Heart left ventricle (tissue), 16 donors: ENCODE data around the gene MTCH1. TPM values are rescaled to one million over a fixed set of nuclear protein-coding genes. Genes with fewer than 3 reads are reported as not detected.

Experiments
- ATAC-seq, 4 donors: fragments of 200-7000 bp; cut with Tn5 transposase; one replicate each; pipeline ENCODE4 v1.9.1; 2020 to 2022; ENCODE audit warnings: moderate library complexity in 4 of 4, mild to moderate bottlenecking in 3 of 4, moderate number of reproducible peaks in 1 of 4
- DNase-seq, 5 donors: peaks; one replicate each; pipeline ENCODE4 v3.0.0-alpha.2; 2020
- H3K27ac ChIP-seq, 12 donors: fragments of 200-600 bp; sonication (generic) in 4 of 12; one replicate each; pipeline versions ENCODE4 v1.5.0 to v1.8.0; 2016 to 2022; ENCODE audit warnings: mild to moderate bottlenecking in 2 of 12
- H3K27me3 ChIP-seq, 9 donors: fragments of 200-600 bp; sonication (generic) in 2 of 9; one replicate each; pipeline versions ENCODE4 v1.5.1 to v1.8.0; 2016 to 2022; ENCODE audit warnings: mild to moderate bottlenecking in 3 of 9
- H3K36me3 ChIP-seq, 9 donors: fragments of 200-600 bp; sonication (generic) in 2 of 9; one replicate each; pipeline versions ENCODE4 v1.5.0 to v1.8.0; 2018 to 2022; ENCODE audit warnings: mild to moderate bottlenecking in 2 of 9
- H3K4me1 ChIP-seq, 12 donors: fragments of 200-600 bp; sonication (generic) in 4 of 12; one replicate each; pipeline versions ENCODE4 v1.5.0 to v1.8.0; 2016 to 2022; ENCODE audit warnings: mild to moderate bottlenecking in 3 of 12
- H3K4me3 ChIP-seq, 12 donors: fragments of 200-600 bp; sonication (generic) in 4 of 12; one replicate each; pipeline versions ENCODE4 v1.5.0 to v1.8.0; 2017 to 2022; ENCODE audit warnings: mild to moderate bottlenecking in 9 of 12, moderate library complexity in 4 of 12
- H3K9me3 ChIP-seq, 12 donors: fragments of 200-600 bp; sonication (generic) in 4 of 12; one replicate each; pipeline versions ENCODE4 v1.5.0 to v1.8.0; 2016 to 2022; ENCODE audit warnings: mild to moderate bottlenecking in 1 of 12
- CTCF ChIP-seq, 12 donors: fragments of 200-600 bp; sonication (generic) in 4 of 12; IDR thresholded peaks; one replicate each; pipeline versions ENCODE4 v1.5.0 to v1.8.0; 2018 to 2022; ENCODE audit warnings: antibody characterized with exemption in 12 of 12, mild to moderate bottlenecking in 5 of 12
- POLR2A ChIP-seq, 2 donors: fragments of 450-650 bp; IDR thresholded peaks; one replicate each; pipeline ENCODE4 v1.6.1; 2017; ENCODE audit warnings: antibody characterized with exemption in 2 of 2, mild to moderate bottlenecking in 2 of 2, moderate library complexity in 2 of 2
- WGBS, 4 donors: extraction: QIAGEN DNeasy Blood & Tissue Kit in 2 of 4; methylation state at CpG; one replicate each; pipeline versions ENCODE4 v1.1.5 to v1.1.7; 2013 to 2018; 5-methylcytosine and 5-hydroxymethylcytosine counted together
- intact Hi-C, 10 donors: fragments of 100-400 bp; cut with DNase I; formaldehyde crosslinking; loops; one replicate each; pipeline versions ENCODE4 v1.11.1 to v1.14.2; 2022
- polyA plus RNA-seq, 2 donors: library from polyadenylated mRNA; stranded (reverse); fragments of 200-250 nt; gene quantifications; one replicate each; pipeline ENCODE4 v1.2.3, GENCODE V29; 2013
- total RNA-seq, 9 donors: library from RNA; depleted of rRNA in 2 of 9; stranded (reverse); fragments of >200 nt in 2 of 9; fragmentation: NEBNext Ultra II Directional in 3 of 9; extraction: Animal tissue kit (Norgen Biotek cat#: 25700) in 3 of 9; gene quantifications; one replicate each; pipeline versions ENCODE4 v1.1.0 to v1.2.4, GENCODE V29; 2016 to 2023
- donor health status: ischemic (EF 13 %, LVEDD 7.1; RV severe dilation, severe dysfunction).
- donor health status: healthy with polysubstance abuse.
- donor health status: DM: no; HTN: yes; CAD: no.
- donor health status: DM: no; HTN: no; CAD: no.
- donor health status: ischemic (EF 25% LVEDD 6.9; RV normal size, moderate dysfunction).
- donor health status: ischemic (EF 25% LVEDD 5.7; RV mildly dilated, moderate dysfunction).
- donor health status: healthy.
- donor health status: DM: yes; HTN: yes; CAD: no.
- donor health status: ischemic (EF 35%, LVEDD 5.7; RV mildly dilated, moderate dysfunction).
- donor health status: nonischemic (EF 11% LVEDD 7.7; RV severe dilation, severe dysfunction).
- donor health status: DM: yes; HTN: yes; CAD: no.
- donor health status: PGD.
- donor health status: ischemic (EF 29% LVEDD 5.4; RV normal size, mild dysfunction).
- donor health status: nonischemic (EF 23%, LVEDD 6.1; RV moderate dilation, normal function).

MTCH1 gene
- total and polyA plus RNA-seq, 11 donors, result 104 to 367 (median 193) TPM

- no peaks in the 10 kb centered on the region for H3K9me3 ChIP-seq
- H3K27me3 ChIP-seq, result no peaks in the 10 kb centered on the region
- peak overlapping the region in 10 of 12 donors; percentile 3 to 77 (median 66) for H3K27ac ChIP-seq
- ATAC-seq (peak in 1 of 4 donors; percentile 1), DNase-seq (no peak)
- no peak for TF ChIP-seq CTCF (IDR thresholded peaks at IDR 0.05)
- TF ChIP-seq POLR2A (IDR thresholded peaks at IDR 0.05), result no peak
- peaks cover 12 to 96% (median 73%) of the 10 kb centered on the region in 12 donors for H3K4me1 ChIP-seq
- H3K36me3 ChIP-seq, result peaks cover 0 to 79% (median 51%) of the 10 kb centered on the region in 9 donors
- intact Hi-C loops, result loop anchor here in 8 of 10 donors (2.0 to 10.0 kb wide), 10 partner anchors 39 to 354 kb away; partner anchors contain the start of gene C6orf89 (in 5 of the 8)
- 67 to 77% (median 72%) methylated on average over 10 to 11 of the region's 11 CpGs for WGBS, 4 donors
- no peak overlapping the region for H3K4me3 ChIP-seq
These were observed 7.3 kb downstream of the MTCH1 start for GRCh38 chr6:36978421-36979346.

GRCh38 chr6:36977470-36977941 lies 8.5 kb downstream of the MTCH1 start:
- Histone ChIP-seq H3K4me1 (peaks cover 9 to 96% (median 68%) of the 10 kb centered on the region in 12 donors), H3K27ac (peak overlapping the region in 9 of 12 donors; percentile 25 to 77 (median 69)), H3K27me3 (no peaks in the 10 kb centered on the region), H3K9me3 (no peaks in the 10 kb centered on the region), H3K36me3 (peaks cover 0 to 91% (median 61%) of the 10 kb centered on the region in 9 donors), H3K4me3 (no peak overlapping the region)
- TF ChIP-seq POLR2A (IDR thresholded peaks at IDR 0.05), result no peak
- TF ChIP-seq CTCF (IDR thresholded peaks at IDR 0.05), result peak; percentile 15 to 55 (median 36)
- 69 to 80% (median 74%) methylated on average over 16 of the region's 16 CpGs for WGBS, 4 donors
- intact Hi-C loops, result loop anchor here in 8 of 10 donors (5.0 to 10.0 kb wide), 8 partner anchors 40 to 353 kb away; partner anchors contain the start of gene C6orf89 (in 4 of the 8)
- ATAC-seq, result no peak
- no peak for DNase-seq

- Histone ChIP-seq H3K4me1 (peaks cover 7 to 97% (median 71%) of the 10 kb centered on the region in 12 donors), H3K36me3 (peaks cover 0 to 97% (median 67%) of the 10 kb centered on the region in 9 donors), H3K27ac (peak overlapping the region in 10 of 12 donors; percentile 25 to 77 (median 68)), H3K27me3 (no peaks in the 10 kb centered on the region), H3K9me3 (no peaks in the 10 kb centered on the region), H3K4me3 (no peak overlapping the region)
- peak in 1 of 4 donors; percentile 0 for ATAC-seq
- 64 to 75% (median 69%) methylated on average over 4 to 6 of the region's 6 CpGs for WGBS, 4 donors
- no peak for TF ChIP-seq CTCF (IDR thresholded peaks at IDR 0.05)
- TF ChIP-seq POLR2A (IDR thresholded peaks at IDR 0.05), result no peak
- DNase-seq, result no peak
- intact Hi-C loops, result loop anchor here in 8 of 10 donors (5.0 to 10.0 kb wide), 8 partner anchors 40 to 352 kb away; partner anchors contain the start of gene C6orf89 (in 4 of the 8)
These were observed 9.1 kb downstream of the MTCH1 start for GRCh38 chr6:36976931-36977330.

- Histone ChIP-seq H3K9me3 (no peaks in the 10 kb centered on the region), H3K36me3 (peaks cover 0 to 100% (median 71%) of the 10 kb centered on the region in 9 donors), H3K27ac (peak overlapping the region in 11 of 12 donors; percentile 20 to 77 (median 69)), H3K4me3 (no peak overlapping the region), H3K27me3 (no peaks in the 10 kb centered on the region), H3K4me1 (peaks cover 7 to 97% (median 70%) of the 10 kb centered on the region in 12 donors)
- intact Hi-C loops, result loop anchor here in 8 of 10 donors (5.0 to 10.0 kb wide), 8 partner anchors 41 to 352 kb away; partner anchors contain the start of gene C6orf89 (in 4 of the 8)
- ATAC-seq (no peak), DNase-seq (no peak)
- TF ChIP-seq CTCF (IDR thresholded peaks at IDR 0.05), result no peak
- TF ChIP-seq POLR2A (IDR thresholded peaks at IDR 0.05), result no peak
- WGBS, 4 donors, result 81 to 85% (median 83%) methylated on average over 7 of the region's 7 CpGs
These were observed 9.5 kb downstream of the MTCH1 start for GRCh38 chr6:36976509-36976908.
